GM12865 (cell line): ENCODE data around the gene SORBS1.
A peak's percentile ranks its signal among the peaks of the same experiment; 100 is the strongest.

Source experiments
- DNase-seq: peaks from one replicate; pipeline ENCODE4 v3.0.0; 2010; ENCODE audit warnings: low read depth
- H3K4me3 ChIP-seq: 2 replicates; pipeline ENCODE4 v1.5.1; 2011; ENCODE audit warnings: mild to moderate bottlenecking, low read depth, low read length, control low read depth
- TF ChIP-seq, protein P1 (sequence below): IDR thresholded peaks from 2 replicates; pipeline ENCODE4 v1.5.1; 2011; ENCODE audit warnings: low read length, control low read depth, low read depth, inconsistent platforms; ENCODE audit not compliant: insufficient read depth; ENCODE audit errors: missing control alignments

SORBS1 gene

GRCh38 chr10:95451568-95452524 is 109.3 kb downstream of the SORBS1 start:
- TF ChIP-seq, protein P1, sequence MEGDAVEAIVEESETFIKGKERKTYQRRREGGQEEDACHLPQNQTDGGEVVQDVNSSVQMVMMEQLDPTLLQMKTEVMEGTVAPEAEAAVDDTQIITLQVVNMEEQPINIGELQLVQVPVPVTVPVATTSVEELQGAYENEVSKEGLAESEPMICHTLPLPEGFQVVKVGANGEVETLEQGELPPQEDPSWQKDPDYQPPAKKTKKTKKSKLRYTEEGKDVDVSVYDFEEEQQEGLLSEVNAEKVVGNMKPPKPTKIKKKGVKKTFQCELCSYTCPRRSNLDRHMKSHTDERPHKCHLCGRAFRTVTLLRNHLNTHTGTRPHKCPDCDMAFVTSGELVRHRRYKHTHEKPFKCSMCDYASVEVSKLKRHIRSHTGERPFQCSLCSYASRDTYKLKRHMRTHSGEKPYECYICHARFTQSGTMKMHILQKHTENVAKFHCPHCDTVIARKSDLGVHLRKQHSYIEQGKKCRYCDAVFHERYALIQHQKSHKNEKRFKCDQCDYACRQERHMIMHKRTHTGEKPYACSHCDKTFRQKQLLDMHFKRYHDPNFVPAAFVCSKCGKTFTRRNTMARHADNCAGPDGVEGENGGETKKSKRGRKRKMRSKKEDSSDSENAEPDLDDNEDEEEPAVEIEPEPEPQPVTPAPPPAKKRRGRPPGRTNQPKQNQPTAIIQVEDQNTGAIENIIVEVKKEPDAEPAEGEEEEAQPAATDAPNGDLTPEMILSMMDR: no peak
- DNase-seq: no peak
- no peak overlapping the region for H3K4me3 ChIP-seq

- no peak for DNase-seq
- TF ChIP-seq, protein P1: no peak
- H3K4me3 ChIP-seq: no peak overlapping the region
Measured at GRCh38 chr10:95451150-95451549, 110.0 kb downstream of the SORBS1 start.

DNA sequence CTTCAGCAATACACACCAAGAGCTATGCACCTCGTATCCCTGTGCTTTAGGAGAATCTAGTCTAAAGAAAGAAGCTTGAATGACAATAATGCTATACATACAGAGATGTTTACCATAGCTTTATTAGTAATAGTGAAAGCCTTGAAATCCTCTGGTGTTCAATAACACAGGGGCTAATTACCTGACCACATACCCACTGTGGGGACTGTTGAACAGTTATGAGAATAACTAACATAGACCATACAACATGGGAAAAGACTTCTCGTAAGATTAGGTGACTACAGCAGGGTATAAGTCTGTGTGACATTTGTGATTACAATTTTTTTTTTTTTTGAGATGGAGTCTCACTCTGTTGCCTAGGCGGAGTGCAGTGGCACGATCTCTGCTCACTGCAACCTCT is 111.0 kb downstream of the SORBS1 start:
- no peak for DNase-seq
- H3K4me3 ChIP-seq: no peak overlapping the region
- TF ChIP-seq, protein P1: no peak

GRCh38 chr10:95447685-95448084 is 113.5 kb downstream of the SORBS1 start:
- TF ChIP-seq, protein P1: no peak
- H3K4me3 ChIP-seq: no peak overlapping the region
- no peak for DNase-seq

- TF ChIP-seq, protein P1: peak; percentile 86
- peak; percentile 81 for DNase-seq
- no peak overlapping the region for H3K4me3 ChIP-seq
Measured at GRCh38 chr10:95445837-95446486, 115.2 kb downstream of the SORBS1 start.

DNA sequence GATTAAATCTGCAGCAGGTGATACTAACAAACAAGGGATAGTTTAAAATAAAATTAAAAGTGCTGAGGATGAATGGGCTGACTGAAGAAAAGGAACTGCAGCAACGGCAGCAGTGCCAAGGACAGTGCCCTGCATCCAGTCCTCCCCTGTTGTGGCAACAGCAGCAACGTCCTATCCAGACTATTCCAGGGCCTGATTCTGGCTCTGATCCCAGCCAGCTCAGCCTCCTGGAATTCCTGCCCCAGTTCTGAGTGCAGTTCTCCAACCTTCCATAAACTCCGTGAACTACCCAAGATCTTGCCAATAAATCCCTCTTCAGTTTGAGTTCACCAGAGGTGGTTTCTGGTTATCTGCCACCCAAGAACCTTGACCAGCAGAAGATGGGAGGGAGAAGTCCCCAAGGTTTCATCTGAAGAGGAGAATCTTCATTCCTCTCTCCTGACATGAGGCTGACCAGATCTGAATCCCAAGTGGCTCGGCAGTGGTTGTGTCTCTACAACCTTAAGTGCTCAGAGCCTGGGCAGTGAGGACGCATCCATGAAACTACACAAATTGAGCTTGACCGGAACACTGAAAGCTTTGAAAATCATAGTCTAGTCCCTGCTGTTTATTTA is 115.8 kb downstream of the SORBS1 start:
- TF ChIP-seq, protein P1: no peak
- DNase-seq: no peak
- H3K4me3 ChIP-seq: no peak overlapping the region
